Measurements from ENCODE around the gene TC2N. TPM values are rescaled to one million over a fixed set of nuclear protein-coding genes. Genes with fewer than 3 reads are reported as not detected.

Gene TC2N
- total and polyA plus RNA-seq, 2 of the 4 experiments (the other 2 are of a cell fraction) = 0.03 to 0.18 TPM

DNA sequence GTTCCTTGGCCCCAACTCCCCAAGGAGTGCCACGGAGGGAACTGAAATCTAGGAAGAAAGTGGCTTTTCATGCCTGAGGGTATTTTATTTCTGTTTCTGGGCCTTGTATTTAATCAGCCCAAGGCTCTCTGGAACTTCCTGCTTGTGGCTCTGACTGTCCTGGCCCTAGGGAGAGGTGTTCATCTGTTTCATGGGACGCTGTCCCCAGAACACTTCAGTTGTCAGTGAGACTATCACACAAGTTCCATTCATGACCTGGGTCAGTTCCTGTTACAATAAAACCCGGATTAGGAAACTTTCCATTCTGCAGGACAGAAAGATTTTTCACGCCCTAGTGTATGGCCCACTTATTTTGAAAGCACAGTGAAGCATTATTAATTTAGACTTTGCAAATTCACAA, 18.5 kb upstream of the TC2N start:
- POLR2A ChIA-PET (ENCODE audit: unreplicated experiment) = no interaction called here
- BruUV-seq (replicated peaks) = no TSS peak
- no peak overlapping the region for H2BK15ac ChIP-seq (ENCODE audit: low read depth, low read length)
- H3K27me3 ChIP-seq (ENCODE audit: control insufficient read depth, insufficient read depth, low read length) = no peaks in the 10 kb centered on the region
- peaks cover 8% of the 10 kb centered on the region; the same call in 1 of the 2 replicates for H3K9me1 ChIP-seq (ENCODE audit: insufficient read depth, low read length)
- H4K5ac ChIP-seq (ENCODE audit: low read depth, low read length) = no peak overlapping the region
- in situ Hi-C loops (cut with MboI; ENCODE audit: low sequenced_read_pairs) = no loop called here
- no peaks in the 10 kb centered on the region for H3K9me3 ChIP-seq (ENCODE audit: control insufficient read depth, insufficient read depth, low read length)
- H4K91ac ChIP-seq (ENCODE audit: insufficient read depth, low read depth, low read length) = no peak overlapping the region
- no CpG with 5 or more reads among the region's 4 CpGs for WGBS, 2 experiments (ENCODE audit: extremely low coverage in 2 of 2, insufficient read length in 1 of 2)
- peaks cover 3% of the 10 kb centered on the region; the same call in 1 of the 2 replicates for H4K20me1 ChIP-seq (ENCODE audit: insufficient read depth, low read length)
- H2BK120ac ChIP-seq (ENCODE audit: low read depth, low read length) = no peak overlapping the region
- dilution Hi-C loops (cut with HindIII; ENCODE audit: low sequenced_read_pairs, unreplicated experiment) = no loop called here
- intact Hi-C loops (cut with micrococcal nuclease) = loop anchor here (5.0 kb wide), 1 partner anchor 544 kb away; no protein-coding TSS in a partner anchor
- no peak overlapping the region for H2AFZ ChIP-seq (replicated peaks; ENCODE audit: low read length, poor library complexity)
- no peak overlapping the region for H3K4me3 ChIP-seq (ENCODE audit: insufficient read depth, low read depth, low read length)
- no peak overlapping the region for H3K56ac ChIP-seq (ENCODE audit: extremely low read depth, insufficient read depth, low read length)
- H3K4me2 ChIP-seq (ENCODE audit: low read depth, low read length) = no peak overlapping the region
- H2BK20ac ChIP-seq (ENCODE audit: low read depth, low read length) = no peak overlapping the region
- H3K27ac ChIP-seq (ENCODE audit: insufficient read depth, low read length) = no peak overlapping the region
- no peaks in the 10 kb centered on the region for H3K79me1 ChIP-seq (ENCODE audit: low read depth in 1 of 2, low read length in 2 of 2)
- CTCF ChIA-PET = no interaction called here
- H3K4ac ChIP-seq (ENCODE audit: low read depth, low read length) = no peak overlapping the region
- H2AK5ac ChIP-seq (ENCODE audit: low read depth, low read length) = no peak overlapping the region
- no peak overlapping the region for H3K9ac ChIP-seq (ENCODE audit: low read depth, low read length)
- H3K14ac ChIP-seq (replicated peaks; ENCODE audit: low read depth, low read length) = no peak overlapping the region
- no peak overlapping the region for H2BK5ac ChIP-seq (ENCODE audit: low read depth, low read length, poor library complexity, severe bottlenecking)
- ATAC-seq (ENCODE audit: low read depth) (no peak), DNase-seq (no peak)
- H3K4me1 ChIP-seq (ENCODE audit: control insufficient read depth, insufficient read depth, low read length) = no peaks in the 10 kb centered on the region
- no peak overlapping the region for H3K18ac ChIP-seq (ENCODE audit: low read depth, low read length)
- H4K8ac ChIP-seq (ENCODE audit: low read depth in 2 of 2, low read length in 2 of 2) = no peak overlapping the region
- H2AK9ac ChIP-seq (replicated peaks; ENCODE audit: low read depth, low read length, poor library complexity) = no peak overlapping the region
- peaks cover 57% of the 10 kb centered on the region for H3K36me3 ChIP-seq (ENCODE audit: control insufficient read depth, insufficient read depth, low read length)
- H3K23ac ChIP-seq (ENCODE audit: low read depth, low read length) = no peak overlapping the region
- TF ChIP-seq FOS (IDR thresholded peaks at IDR 0.05; ENCODE audit: low read depth, low read length) = no peak
- TF ChIP-seq, protein P1, sequence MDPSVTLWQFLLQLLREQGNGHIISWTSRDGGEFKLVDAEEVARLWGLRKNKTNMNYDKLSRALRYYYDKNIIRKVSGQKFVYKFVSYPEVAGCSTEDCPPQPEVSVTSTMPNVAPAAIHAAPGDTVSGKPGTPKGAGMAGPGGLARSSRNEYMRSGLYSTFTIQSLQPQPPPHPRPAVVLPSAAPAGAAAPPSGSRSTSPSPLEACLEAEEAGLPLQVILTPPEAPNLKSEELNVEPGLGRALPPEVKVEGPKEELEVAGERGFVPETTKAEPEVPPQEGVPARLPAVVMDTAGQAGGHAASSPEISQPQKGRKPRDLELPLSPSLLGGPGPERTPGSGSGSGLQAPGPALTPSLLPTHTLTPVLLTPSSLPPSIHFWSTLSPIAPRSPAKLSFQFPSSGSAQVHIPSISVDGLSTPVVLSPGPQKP (IDR thresholded peaks at IDR 0.05; ENCODE audit: borderline replicate concordance, low read depth, low read length) = no peak
- TF ChIP-seq, protein P2, sequence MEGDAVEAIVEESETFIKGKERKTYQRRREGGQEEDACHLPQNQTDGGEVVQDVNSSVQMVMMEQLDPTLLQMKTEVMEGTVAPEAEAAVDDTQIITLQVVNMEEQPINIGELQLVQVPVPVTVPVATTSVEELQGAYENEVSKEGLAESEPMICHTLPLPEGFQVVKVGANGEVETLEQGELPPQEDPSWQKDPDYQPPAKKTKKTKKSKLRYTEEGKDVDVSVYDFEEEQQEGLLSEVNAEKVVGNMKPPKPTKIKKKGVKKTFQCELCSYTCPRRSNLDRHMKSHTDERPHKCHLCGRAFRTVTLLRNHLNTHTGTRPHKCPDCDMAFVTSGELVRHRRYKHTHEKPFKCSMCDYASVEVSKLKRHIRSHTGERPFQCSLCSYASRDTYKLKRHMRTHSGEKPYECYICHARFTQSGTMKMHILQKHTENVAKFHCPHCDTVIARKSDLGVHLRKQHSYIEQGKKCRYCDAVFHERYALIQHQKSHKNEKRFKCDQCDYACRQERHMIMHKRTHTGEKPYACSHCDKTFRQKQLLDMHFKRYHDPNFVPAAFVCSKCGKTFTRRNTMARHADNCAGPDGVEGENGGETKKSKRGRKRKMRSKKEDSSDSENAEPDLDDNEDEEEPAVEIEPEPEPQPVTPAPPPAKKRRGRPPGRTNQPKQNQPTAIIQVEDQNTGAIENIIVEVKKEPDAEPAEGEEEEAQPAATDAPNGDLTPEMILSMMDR (conservative IDR thresholded peaks at IDR 0.05; ENCODE audit: low read depth, low read length) = no peak
